Measurements from ENCODE around the gene STRBP. TPM values are rescaled to one million over a fixed set of nuclear protein-coding genes. Genes with fewer than 3 reads are reported as not detected.

STRBP gene
- total and polyA plus RNA-seq, 9 of the 15 experiments (the other 6 are each of a cell fraction or from before 2014, with no cell fraction given): 27.7 to 84.0 (median 70.2) TPM

DNA sequence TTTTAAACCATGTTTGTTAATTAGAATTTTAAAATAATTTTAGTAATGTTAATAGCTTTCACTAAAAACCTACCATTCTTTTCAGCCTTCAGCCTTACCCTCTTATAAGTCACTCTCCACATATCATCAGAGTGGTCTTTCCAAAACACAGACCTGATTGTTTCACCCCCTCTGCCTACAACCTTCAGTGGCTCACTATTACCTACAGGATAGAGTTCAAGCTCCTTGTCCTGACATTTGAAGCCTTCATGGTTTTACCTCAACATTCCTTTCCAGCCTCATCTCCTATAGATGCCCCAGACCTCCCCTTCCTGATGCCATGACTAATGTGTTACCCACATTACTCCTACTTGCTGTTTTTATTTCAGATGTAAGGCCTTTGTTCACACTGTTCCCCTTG, 27.8 kb upstream of the STRBP start:
- FAIRE-seq (no peak), ATAC-seq (no peak), DNase-seq (ENCODE audit: extremely low read depth in 1 of 4, low spot score in 3 of 4) (peak in 1 of 4 experiments; percentile 4)
- Histone ChIP-seq H3K4me3 (no peak overlapping the region), H3K9me3 (replicated peaks; ENCODE audit: control insufficient read depth, insufficient read depth, low read depth, low read length) (no peaks in the 10 kb centered on the region), H4K20me1 (replicated peaks; ENCODE audit: control insufficient read depth, insufficient read depth, low read length) (no peaks in the 10 kb centered on the region), H2AFZ (ENCODE audit: low read depth, low read length) (peak overlapping the region; percentile 93), H3K79me2 (ENCODE audit: control insufficient read depth, insufficient read depth, low read length) (no peaks in the 10 kb centered on the region), H3K27me3 (ENCODE audit: control insufficient read depth in 2 of 2, insufficient read depth in 2 of 2, low read length in 2 of 2) (no peaks in the 10 kb centered on the region), H3K4me1 (replicated peaks in 1 of 2; ENCODE audit: control insufficient read depth in 2 of 2, insufficient read depth in 2 of 2, low read length in 2 of 2) (peaks cover 21 to 36% of the 10 kb centered on the region in 2 experiments), H3K9me1 (ENCODE audit: control insufficient read depth, insufficient read depth, low read length) (no peaks in the 10 kb centered on the region), H3K27ac (ENCODE audit: extremely low read depth, low read depth, low read length) (peak overlapping the region; percentile 64), H3K4me2 (ENCODE audit: insufficient read depth, low read length) (no peak overlapping the region; the same call in 1 of the 2 replicates), H3K36me3 (ENCODE audit: control insufficient read depth, insufficient read depth, low read length) (no peaks in the 10 kb centered on the region), H3K9ac (ENCODE audit: insufficient read depth in 1 of 2, low read depth in 2 of 2, low read length in 2 of 2) (peak overlapping the region; percentile 8 to 61; a peak in 3 of 4 replicates)
- intact Hi-C loops (cut with micrococcal nuclease) (no loop called here), in situ Hi-C loops (cut with MboI) (no loop called here)
- CTCF ChIA-PET (ENCODE audit: low intra/inter-chr PET ratio): no interaction called here
- POLR2A ChIA-PET: interaction anchor here (0.8 to 2.5 kb wide), 7 partner anchors 9 to 151 kb away, joined by 3 to 13 read pairs (median 3); no protein-coding TSS in a partner anchor
- BruUV-seq (replicated peaks): no TSS peak
- TF ChIP-seq, protein P1, sequence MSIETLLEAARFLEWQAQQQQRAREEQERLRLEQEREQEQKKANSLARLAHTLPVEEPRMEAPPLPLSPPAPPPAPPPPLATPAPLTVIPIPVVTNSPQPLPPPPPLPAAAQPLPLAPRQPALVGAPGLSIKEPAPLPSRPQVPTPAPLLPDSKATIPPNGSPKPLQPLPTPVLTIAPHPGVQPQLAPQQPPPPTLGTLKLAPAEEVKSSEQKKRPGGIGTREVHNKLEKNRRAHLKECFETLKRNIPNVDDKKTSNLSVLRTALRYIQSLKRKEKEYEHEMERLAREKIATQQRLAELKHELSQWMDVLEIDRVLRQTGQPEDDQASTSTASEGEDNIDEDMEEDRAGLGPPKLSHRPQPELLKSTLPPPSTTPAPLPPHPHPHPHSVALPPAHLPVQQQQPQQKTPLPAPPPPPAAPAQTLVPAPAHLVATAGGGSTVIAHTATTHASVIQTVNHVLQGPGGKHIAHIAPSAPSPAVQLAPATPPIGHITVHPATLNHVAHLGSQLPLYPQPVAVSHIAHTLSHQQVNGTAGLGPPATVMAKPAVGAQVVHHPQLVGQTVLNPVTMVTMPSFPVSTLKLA (conservative IDR thresholded peaks at IDR 0.05): no peak
- TF ChIP-seq ILK (tag; IDR thresholded peaks at IDR 0.05; ENCODE audit: borderline replicate concordance, low read depth) (no peak), TARDBP (IDR thresholded peaks at IDR 0.05) (0 out of 2 replicates have a peak, but pooled peaks have one; percentile 36), E4F1 (CRISPR knock-in tag; IDR thresholded peaks at IDR 0.05; ENCODE audit: borderline replicate concordance) (no peak), SMARCA5 (IDR thresholded peaks at IDR 0.05) (peak; percentile 81; the same call in 1 of the 2 replicates), RCOR1 (IDR thresholded peaks at IDR 0.05; ENCODE audit: borderline replicate concordance in 1 of 2, low read depth in 2 of 2, low read length in 2 of 2) (peak in 1 of 2 experiments; percentile 53; a peak in 1 of 4 replicates), ZFP36 (IDR thresholded peaks at IDR 0.05; ENCODE audit: low read depth, low read length, partially characterized antibody) (peak; percentile 86), TCFL5 (CRISPR knock-in tag; conservative IDR thresholded peaks at IDR 0.05) (no peak), ZBED1 (IDR thresholded peaks at IDR 0.05) (no peak), NR2C2 (CRISPR knock-in tag; IDR thresholded peaks at IDR 0.05) (no peak), NR2C2 (tag; IDR thresholded peaks at IDR 0.05) (no peak), ZFP1 (CRISPR knock-in tag; IDR thresholded peaks at IDR 0.05) (no peak), ATF2 (CRISPR knock-in tag; IDR thresholded peaks at IDR 0.05) (no peak), RBM15 (IDR thresholded peaks at IDR 0.05; ENCODE audit: insufficient read depth, low read length) (no peak)

Data from K562 (cell line).